GM23338 (cell line): ENCODE results near the gene DDX4. TPM values are rescaled to one million over a fixed set of nuclear protein-coding genes. Genes with fewer than 3 reads are reported as not detected.
A peak's percentile ranks its signal among the peaks of the same experiment; 100 is the strongest.

Experiments used
- ATAC-seq: fragments of 200-7000 bp; cut with Tn5 transposase; 3 replicates; pipeline ENCODE4 v1.9.1; 2020
- DNase-seq: peaks from one replicate; pipeline ENCODE4 v3.0.0-alpha.2; 2015; ENCODE audit warnings: low spot score
- H2AFZ ChIP-seq: fragments of 200-600 bp; sonication (generic); 2 replicates; pipeline ENCODE4 v1.8.0; 2016; ENCODE audit warnings: antibody characterized with exemption, mild to moderate bottlenecking, moderate library complexity
- H3F3A ChIP-seq: fragments of 200-600 bp; sonication (generic); replicated peaks from 2 replicates; pipeline ENCODE4 v1.8.0; 2017; ENCODE audit warnings: antibody characterized with exemption, mixed run types, low read depth
- H3K27ac ChIP-seq: fragments of 200-600 bp; sonication (generic); 2 replicates; pipeline ENCODE4 v1.6.1; 2016; ENCODE audit warnings: low read depth
- H3K27me3 ChIP-seq: fragments of 200-600 bp; sonication (generic); 2 replicates; pipeline ENCODE4 v1.8.0; 2016; ENCODE audit warnings: mild to moderate bottlenecking, mixed run types, moderate library complexity; ENCODE audit not compliant: insufficient read depth
- H3K36me3 ChIP-seq: fragments of 200-600 bp; sonication (generic); 2 replicates; pipeline ENCODE4 v1.8.0; 2016; ENCODE audit warnings: mild to moderate bottlenecking; ENCODE audit not compliant: insufficient read depth
- H3K4me1 ChIP-seq: fragments of 200-600 bp; sonication (generic); 2 replicates; pipeline ENCODE4 v1.8.0; 2016; ENCODE audit warnings: mild to moderate bottlenecking, moderate library complexity; ENCODE audit not compliant: insufficient read depth
- H3K4me2 ChIP-seq: fragments of 200-600 bp; sonication (generic); 2 replicates; pipeline ENCODE4 v1.7.1; 2017; ENCODE audit warnings: mixed run types
- H3K4me3 ChIP-seq: fragments of 200-600 bp; sonication (generic); 2 replicates; pipeline ENCODE4 v1.6.1; 2016; ENCODE audit warnings: mixed run types
- H3K79me2 ChIP-seq: fragments of 200-600 bp; sonication (generic); replicated peaks from 2 replicates; pipeline ENCODE4 v1.8.0; 2017; ENCODE audit warnings: mild to moderate bottlenecking; ENCODE audit not compliant: insufficient read depth
- H3K9me2 ChIP-seq: fragments of 200-600 bp; sonication (generic); 2 replicates; pipeline ENCODE4 v1.8.0; 2017; ENCODE audit not compliant: insufficient read depth
- H4K20me1 ChIP-seq: fragments of 200-600 bp; sonication (generic); replicated peaks from 2 replicates; pipeline ENCODE4 v1.8.0; 2017; ENCODE audit warnings: mild to moderate bottlenecking; ENCODE audit not compliant: insufficient read depth
- H3K27ac Mint-ChIP-seq: 2 replicates; pipeline ENCODE4 v1.8.0; 2020; ENCODE audit warnings: inconsistent platforms, mild to moderate bottlenecking, moderate library complexity, mixed read lengths
- H3K27me3 Mint-ChIP-seq: 3 replicates; pipeline ENCODE4 v1.8.0; 2022; ENCODE audit warnings: low read depth, mild to moderate bottlenecking, moderate library complexity, mixed read lengths, inconsistent platforms; ENCODE audit not compliant: insufficient read depth, poor library complexity
- H3K36me3 Mint-ChIP-seq: 3 replicates; pipeline ENCODE4 v1.8.0; 2021; ENCODE audit warnings: low read depth, mild to moderate bottlenecking, inconsistent platforms, moderate library complexity, mixed read lengths
- H3K4me1 Mint-ChIP-seq: 3 replicates; pipeline ENCODE4 v1.8.0; 2020; ENCODE audit warnings: mild to moderate bottlenecking, inconsistent platforms, mixed read lengths
- H3K4me3 Mint-ChIP-seq: 3 replicates; pipeline ENCODE4 v1.8.0; 2021; ENCODE audit warnings: moderate library complexity, mild to moderate bottlenecking, inconsistent platforms, mixed read lengths
- H3K9me3 Mint-ChIP-seq: 3 replicates; pipeline ENCODE4 v1.8.0; 2020; ENCODE audit warnings: moderate library complexity, mild to moderate bottlenecking, inconsistent platforms, mixed read lengths
- EZH2 ChIP-seq: fragments of 200-600 bp; sonication (generic); IDR thresholded peaks from one replicate; pipeline ENCODE4 v1.8.0; 2017; ENCODE audit warnings: antibody characterized with exemption, mild to moderate bottlenecking, low read depth; ENCODE audit not compliant: unreplicated experiment
- EZH2phosphoT487 ChIP-seq: fragments of 200-600 bp; sonication (generic); IDR thresholded peaks from one replicate; pipeline ENCODE4 v1.8.1; 2018; ENCODE audit warnings: antibody characterized with exemption; ENCODE audit not compliant: unreplicated experiment
- NANOG ChIP-seq: IDR thresholded peaks from 2 replicates; pipeline ENCODE4 v1.6.1; 2016; ENCODE audit warnings: antibody characterized with exemption, borderline replicate concordance
- POLR2AphosphoS5 ChIP-seq: IDR thresholded peaks from 2 replicates; pipeline ENCODE4 v1.6.1; 2016; ENCODE audit warnings: antibody characterized with exemption, low read depth
- ZNF114 ChIP-seq: fragments of 250-450 bp; sonication (Bioruptor Pico); IDR thresholded peaks from 2 replicates; pipeline ENCODE4 v1.5.0; 2020; ENCODE audit warnings: mild to moderate bottlenecking, moderate library complexity
- polyA plus RNA-seq: library from polyadenylated mRNA; unstranded; fragments of >200 nt; fragmentation: Nextera tagmentation; extraction: Ambion mirVana; gene quantifications from 2 replicates; pipeline ENCODE4 v1.2.1, GENCODE V29; 2016
- total RNA-seq: library from RNA; depleted of rRNA; stranded (reverse); fragments of >200 nt; shearing (Covaris generic); gene quantifications from 2 replicates; pipeline ENCODE4 v1.2.3, GENCODE V29; 2014
- TF ChIP-seq, protein P1 (sequence below): IDR thresholded peaks from one replicate; pipeline ENCODE4 v1.6.1; 2018; ENCODE audit warnings: antibody characterized with exemption; ENCODE audit not compliant: unreplicated experiment
- TF ChIP-seq, protein P2 (sequence below), 2 experiments: fragments of 200-600 bp in 1 of 2; sonication (generic) in 1 of 2; conservative IDR thresholded peaks; 2 replicates each; pipeline versions ENCODE4 v1.5.1 to v1.6.1; 2016 to 2017; ENCODE audit warnings: antibody characterized with exemption in 2 of 2, low read depth in 2 of 2, mild to moderate bottlenecking in 2 of 2, moderate library complexity in 1 of 2

The DDX4 gene
- total and polyA plus RNA-seq, 2 experiments from 2014 or later: 0.83 TPM; not detected in 1

DNA sequence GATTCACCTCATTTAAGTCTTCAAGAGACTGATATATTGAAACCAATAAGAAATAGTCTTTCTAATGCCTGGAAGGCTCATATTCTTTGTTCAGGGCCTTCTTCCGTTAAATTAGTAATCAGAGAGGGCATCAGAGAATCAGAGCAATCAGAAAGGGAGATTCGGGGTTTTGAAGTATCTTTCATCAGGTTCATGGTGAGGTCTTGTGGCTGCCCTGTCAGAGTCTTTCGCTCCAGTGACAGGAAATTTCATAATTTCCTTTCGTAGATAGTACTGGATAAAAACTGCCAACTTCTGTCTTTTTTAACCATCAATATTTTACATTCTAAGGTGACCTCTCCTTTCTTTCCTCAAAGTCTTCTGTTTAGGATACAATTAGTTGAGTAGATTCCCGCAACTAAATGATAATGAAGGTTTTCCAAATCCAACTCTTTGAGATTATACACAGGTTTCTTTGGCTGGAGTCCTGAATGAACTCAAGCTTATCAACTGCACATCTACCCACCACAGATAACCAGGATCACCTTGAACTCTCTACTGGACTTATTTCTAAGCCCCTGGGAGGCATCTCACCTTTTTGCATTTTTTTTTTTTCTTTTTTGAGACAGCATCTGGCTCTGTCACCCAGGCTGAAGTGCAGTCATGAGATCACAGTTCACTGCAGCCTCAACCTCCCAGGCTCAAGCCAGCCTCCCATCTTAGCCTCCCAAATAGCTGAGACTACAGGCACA, 118.8 kb downstream of the DDX4 start:
- H3K4me2 ChIP-seq: no peak overlapping the region
- Mint-ChIP-seq H3K36me3 (no peaks in the 10 kb centered on the region), H3K27ac (no peak overlapping the region), H3K9me3 (peaks cover 8% of the 10 kb centered on the region), H3K4me3 (no peak overlapping the region), H3K27me3 (peaks cover 3% of the 10 kb centered on the region), H3K4me1 (no peaks in the 10 kb centered on the region; the same call in 2 of the 3 replicates)
- no peak for ATAC-seq
- no peaks in the 10 kb centered on the region for H3K4me1 ChIP-seq
- DNase-seq: no peak
- no peaks in the 10 kb centered on the region for H3K36me3 ChIP-seq
- no peak overlapping the region for H2AFZ ChIP-seq
- no peak overlapping the region for H3K27ac ChIP-seq
- no peaks in the 10 kb centered on the region for H3F3A ChIP-seq
- no peaks in the 10 kb centered on the region for H4K20me1 ChIP-seq
- peaks cover 2% of the 10 kb centered on the region; the same call in 1 of the 2 replicates for H3K9me2 ChIP-seq
- H3K27me3 ChIP-seq: no peaks in the 10 kb centered on the region
- TF ChIP-seq POLR2AphosphoS5 (no peak), EZH2 (no peak), EZH2phosphoT487 (no peak), ZNF114 (CRISPR knock-in tag) (no peak), NANOG (no peak)
- TF ChIP-seq, protein P1, sequence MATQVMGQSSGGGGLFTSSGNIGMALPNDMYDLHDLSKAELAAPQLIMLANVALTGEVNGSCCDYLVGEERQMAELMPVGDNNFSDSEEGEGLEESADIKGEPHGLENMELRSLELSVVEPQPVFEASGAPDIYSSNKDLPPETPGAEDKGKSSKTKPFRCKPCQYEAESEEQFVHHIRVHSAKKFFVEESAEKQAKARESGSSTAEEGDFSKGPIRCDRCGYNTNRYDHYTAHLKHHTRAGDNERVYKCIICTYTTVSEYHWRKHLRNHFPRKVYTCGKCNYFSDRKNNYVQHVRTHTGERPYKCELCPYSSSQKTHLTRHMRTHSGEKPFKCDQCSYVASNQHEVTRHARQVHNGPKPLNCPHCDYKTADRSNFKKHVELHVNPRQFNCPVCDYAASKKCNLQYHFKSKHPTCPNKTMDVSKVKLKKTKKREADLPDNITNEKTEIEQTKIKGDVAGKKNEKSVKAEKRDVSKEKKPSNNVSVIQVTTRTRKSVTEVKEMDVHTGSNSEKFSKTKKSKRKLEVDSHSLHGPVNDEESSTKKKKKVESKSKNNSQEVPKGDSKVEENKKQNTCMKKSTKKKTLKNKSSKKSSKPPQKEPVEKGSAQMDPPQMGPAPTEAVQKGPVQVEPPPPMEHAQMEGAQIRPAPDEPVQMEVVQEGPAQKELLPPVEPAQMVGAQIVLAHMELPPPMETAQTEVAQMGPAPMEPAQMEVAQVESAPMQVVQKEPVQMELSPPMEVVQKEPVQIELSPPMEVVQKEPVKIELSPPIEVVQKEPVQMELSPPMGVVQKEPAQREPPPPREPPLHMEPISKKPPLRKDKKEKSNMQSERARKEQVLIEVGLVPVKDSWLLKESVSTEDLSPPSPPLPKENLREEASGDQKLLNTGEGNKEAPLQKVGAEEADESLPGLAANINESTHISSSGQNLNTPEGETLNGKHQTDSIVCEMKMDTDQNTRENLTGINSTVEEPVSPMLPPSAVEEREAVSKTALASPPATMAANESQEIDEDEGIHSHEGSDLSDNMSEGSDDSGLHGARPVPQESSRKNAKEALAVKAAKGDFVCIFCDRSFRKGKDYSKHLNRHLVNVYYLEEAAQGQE: no peak
- TF ChIP-seq, protein P2, sequence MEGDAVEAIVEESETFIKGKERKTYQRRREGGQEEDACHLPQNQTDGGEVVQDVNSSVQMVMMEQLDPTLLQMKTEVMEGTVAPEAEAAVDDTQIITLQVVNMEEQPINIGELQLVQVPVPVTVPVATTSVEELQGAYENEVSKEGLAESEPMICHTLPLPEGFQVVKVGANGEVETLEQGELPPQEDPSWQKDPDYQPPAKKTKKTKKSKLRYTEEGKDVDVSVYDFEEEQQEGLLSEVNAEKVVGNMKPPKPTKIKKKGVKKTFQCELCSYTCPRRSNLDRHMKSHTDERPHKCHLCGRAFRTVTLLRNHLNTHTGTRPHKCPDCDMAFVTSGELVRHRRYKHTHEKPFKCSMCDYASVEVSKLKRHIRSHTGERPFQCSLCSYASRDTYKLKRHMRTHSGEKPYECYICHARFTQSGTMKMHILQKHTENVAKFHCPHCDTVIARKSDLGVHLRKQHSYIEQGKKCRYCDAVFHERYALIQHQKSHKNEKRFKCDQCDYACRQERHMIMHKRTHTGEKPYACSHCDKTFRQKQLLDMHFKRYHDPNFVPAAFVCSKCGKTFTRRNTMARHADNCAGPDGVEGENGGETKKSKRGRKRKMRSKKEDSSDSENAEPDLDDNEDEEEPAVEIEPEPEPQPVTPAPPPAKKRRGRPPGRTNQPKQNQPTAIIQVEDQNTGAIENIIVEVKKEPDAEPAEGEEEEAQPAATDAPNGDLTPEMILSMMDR (conservative IDR thresholded peaks at IDR 0.05; ENCODE audit: low read depth in 2 of 2): no peak
- no peak overlapping the region for H3K4me3 ChIP-seq
- no peaks in the 10 kb centered on the region for H3K79me2 ChIP-seq

DNA sequence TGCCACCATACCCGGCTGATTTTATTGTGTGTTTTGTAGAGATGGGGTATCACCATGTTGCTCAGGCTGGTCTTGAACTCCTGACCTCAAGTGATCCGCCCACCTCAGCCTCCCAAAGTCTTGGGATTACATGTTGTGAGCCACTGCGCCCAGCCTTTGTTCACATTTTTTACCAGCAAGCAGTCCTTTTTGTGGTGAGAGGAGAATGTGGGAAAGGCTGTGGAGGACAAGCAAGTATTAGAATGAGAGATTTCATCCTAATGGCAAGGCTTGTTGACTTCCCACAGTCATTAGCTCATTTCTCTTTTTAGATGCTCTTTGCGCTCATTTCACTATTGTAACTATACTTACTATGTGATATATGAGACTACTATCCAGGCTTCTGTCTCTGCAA, 119.4 kb downstream of the DDX4 start:
- Histone ChIP-seq H3K4me3 (no peak overlapping the region), H4K20me1 (no peaks in the 10 kb centered on the region), H3F3A (no peaks in the 10 kb centered on the region), H3K27ac (no peak overlapping the region), H3K36me3 (no peaks in the 10 kb centered on the region), H3K27me3 (no peaks in the 10 kb centered on the region), H3K4me1 (no peaks in the 10 kb centered on the region), H3K9me2 (peaks cover 2% of the 10 kb centered on the region; the same call in 1 of the 2 replicates), H3K79me2 (no peaks in the 10 kb centered on the region), H3K4me2 (no peak overlapping the region), H2AFZ (peak overlapping the region; percentile 74; the same call in 1 of the 2 replicates)
- ATAC-seq: no peak
- Mint-ChIP-seq H3K9me3 (peaks cover 9% of the 10 kb centered on the region), H3K36me3 (no peaks in the 10 kb centered on the region), H3K27ac (no peak overlapping the region), H3K4me1 (no peaks in the 10 kb centered on the region; the same call in 2 of the 3 replicates), H3K4me3 (no peak overlapping the region), H3K27me3 (peaks cover 3% of the 10 kb centered on the region)
- DNase-seq: no peak
- TF ChIP-seq, protein P2 (conservative IDR thresholded peaks at IDR 0.05; ENCODE audit: low read depth in 2 of 2): no peak
